NCI-H69 (cell line): ENCODE results near the gene PALD1.
"Not testable (repeated sequence)": the region's sequence is repeated elsewhere in the genome, so short reads cannot be mapped to it uniquely, and the experiment has no call there.

ENCODE experiments used
- DNase-seq: peaks from one replicate; lab custom pipeline; 2025; lab: John Stamatoyannopoulos, UW

PALD1 gene

GRCh38 chr10:70571636-70572439 is 93.3 kb downstream of the PALD1 start:
- no peak for DNase-seq

- DNase-seq = no peak
Observed at GRCh38 chr10:70573599-70574506, 95.3 kb downstream of the PALD1 start.

DNA sequence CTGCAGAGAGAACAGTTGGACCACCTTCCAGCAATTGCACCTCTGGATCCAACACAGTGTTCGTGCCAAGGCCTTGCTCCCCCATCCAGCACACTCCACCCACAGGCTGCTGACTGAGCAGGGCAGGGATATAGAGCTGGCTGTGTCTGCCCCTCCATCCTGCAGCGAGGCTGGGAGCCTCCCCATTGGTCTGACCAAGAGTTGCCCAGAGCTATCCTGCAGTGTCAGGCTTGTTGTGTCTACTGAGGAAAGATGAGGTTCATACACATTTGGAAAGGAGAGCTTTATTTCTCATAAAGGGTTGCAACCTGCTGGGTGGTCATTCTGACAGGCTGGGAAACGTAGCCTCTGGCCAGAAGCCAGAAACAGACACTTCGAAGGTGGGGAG is 96.9 kb downstream of the PALD1 start:
- peak; percentile 65 for DNase-seq

GRCh38 chr10:70575874-70576802 is 97.6 kb downstream of the PALD1 start:
- DNase-seq = peak; percentile 82

DNA sequence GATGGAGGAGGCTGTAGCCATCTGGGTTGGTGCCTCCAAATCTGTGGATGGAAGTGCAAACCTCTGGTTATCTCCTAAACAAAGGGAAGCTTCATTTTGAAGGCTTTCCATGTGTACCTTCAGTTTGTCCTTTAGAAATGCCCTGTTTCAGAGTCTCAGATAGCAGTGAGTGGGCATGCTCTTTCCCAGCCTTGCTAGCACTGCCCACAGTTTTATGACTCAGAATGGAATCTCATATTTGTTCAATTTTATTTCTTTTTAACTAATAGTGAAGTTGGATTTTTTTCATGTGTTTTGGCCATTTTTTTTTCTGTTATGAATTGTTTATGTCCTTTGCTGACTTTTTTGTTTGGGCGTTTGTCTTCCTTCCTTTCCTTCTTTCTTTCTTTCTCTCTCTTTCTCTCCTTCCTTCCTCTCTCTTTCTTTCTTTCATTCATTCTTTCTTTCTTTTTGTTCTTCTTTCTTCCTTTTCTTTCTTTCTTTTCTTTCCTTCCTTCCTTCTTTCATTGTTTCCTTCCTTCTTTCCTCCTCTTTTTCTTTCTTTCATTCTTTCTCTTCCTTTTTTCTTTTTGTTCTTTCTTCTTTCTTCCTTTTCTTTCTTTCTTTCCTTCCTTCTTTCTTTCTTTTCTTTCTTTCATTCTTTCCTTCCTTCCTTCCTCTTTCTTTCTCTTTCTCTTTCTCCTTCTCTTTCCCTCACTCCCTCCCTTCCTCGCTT is 98.4 kb downstream of the PALD1 start:
- DNase-seq = peak; percentile 18

DNA sequence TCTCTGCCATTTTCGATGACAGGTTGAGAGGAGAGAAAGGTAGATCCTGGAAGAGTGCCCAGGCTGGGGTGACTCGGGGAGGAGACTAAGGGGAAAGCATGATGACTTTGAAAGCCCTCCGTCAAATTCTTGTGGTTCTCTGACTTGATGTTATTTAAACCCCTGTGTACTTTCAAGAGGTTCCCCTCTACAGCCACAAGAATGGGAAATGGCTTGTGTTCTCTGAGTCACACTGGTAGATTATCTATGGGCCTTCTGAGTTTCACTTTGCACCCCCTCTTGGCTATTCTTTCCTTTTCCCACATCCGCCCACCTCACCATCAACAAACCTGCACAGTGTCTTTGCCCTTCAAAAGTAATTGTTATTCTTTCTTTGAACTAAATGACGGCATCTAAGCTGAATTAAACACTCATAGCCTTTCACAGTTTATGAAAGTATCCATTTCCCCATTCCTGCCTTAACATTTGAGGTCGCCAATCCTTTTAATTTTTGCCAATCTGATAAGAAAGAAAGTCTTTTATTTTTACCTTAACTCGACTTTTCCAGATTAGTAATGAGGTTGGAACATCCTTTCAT is 99.9 kb downstream of the PALD1 start:
- no peak for DNase-seq

- DNase-seq = no peak
Observed at GRCh38 chr10:70579234-70580002, 100.9 kb downstream of the PALD1 start.

GRCh38 chr10:70581176-70581575 is 102.6 kb downstream of the PALD1 start:
- DNase-seq = not testable (repeated sequence)

DNA sequence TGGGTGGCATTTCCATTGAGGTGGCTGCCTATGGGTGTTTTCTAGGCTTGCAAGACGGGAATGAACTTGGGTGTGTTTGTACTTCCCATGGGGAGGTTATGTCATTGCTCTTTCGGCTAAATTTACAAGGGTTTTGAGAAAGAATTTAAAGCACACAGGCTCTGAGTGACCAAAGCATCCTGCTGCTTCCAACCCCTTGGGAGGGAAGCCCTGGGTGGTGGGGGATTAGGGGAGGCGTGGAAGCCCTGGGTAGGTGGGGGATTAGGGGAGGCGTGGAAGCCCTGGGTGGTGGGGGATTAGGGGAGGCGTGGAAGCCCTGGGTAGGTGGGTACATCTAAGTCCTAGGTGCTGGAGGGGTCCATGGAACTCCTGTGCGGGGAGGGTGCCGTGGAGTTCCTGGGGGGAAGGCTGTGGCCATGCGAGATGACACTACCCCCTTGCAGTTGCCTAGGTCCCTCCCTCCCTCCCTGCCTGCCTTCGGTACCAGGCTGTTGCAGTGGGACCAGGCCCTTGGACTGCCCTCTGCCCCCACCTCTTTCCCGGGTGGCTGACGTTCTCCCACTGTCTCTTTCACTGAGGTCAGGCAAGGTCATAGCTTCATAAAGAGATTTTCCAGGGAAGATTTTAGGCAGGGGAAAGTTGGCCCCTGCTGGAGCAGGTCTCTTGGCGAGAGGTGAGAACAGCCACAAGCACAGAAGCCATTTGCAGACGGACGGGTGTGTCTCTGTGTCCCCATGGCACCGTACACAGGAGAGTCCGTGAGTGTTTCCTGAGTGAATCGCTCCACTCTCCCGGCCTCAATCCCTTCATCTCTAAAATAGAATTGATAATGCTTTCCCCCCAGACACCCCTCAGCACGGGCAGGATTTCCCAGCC is 104.5 kb downstream of the PALD1 start:
- no peak for DNase-seq

- DNase-seq = no peak
Observed at GRCh38 chr10:70583669-70584037, 105.1 kb downstream of the PALD1 start.

- DNase-seq = peak; percentile 52
Observed at GRCh38 chr10:70584366-70584765, 105.8 kb downstream of the PALD1 start.

DNA sequence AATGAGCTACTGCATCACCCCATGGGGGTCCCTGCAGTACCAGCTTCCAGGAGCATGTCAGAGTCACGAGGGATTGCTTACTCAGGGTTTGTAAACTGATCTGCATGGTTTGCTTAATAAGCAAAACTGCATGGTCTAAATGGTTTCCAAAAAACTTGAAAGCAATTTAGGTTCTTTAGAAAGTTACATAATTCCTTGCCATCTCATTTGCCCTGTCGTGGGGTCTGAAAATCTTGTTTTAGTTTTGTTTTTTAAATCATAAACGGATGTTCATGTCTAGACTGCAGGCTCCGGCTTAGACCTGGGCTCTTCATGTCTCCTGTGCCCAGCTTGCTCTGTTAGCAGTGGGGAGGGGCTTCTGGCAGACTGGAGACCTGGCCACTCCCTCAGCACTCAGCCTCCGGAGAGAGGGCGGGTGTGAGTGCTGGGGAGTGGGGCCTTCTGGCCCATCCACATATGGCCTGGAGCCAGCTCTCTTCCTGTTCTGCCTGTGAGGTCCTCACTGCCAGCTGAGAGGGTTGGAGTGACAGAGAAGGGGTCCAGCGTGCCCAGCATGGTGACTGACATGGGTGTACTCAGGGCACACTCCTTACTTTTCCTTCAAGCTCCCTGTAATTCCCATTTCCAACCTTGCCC is 106.5 kb downstream of the PALD1 start:
- peak; percentile 95 for DNase-seq

DNA sequence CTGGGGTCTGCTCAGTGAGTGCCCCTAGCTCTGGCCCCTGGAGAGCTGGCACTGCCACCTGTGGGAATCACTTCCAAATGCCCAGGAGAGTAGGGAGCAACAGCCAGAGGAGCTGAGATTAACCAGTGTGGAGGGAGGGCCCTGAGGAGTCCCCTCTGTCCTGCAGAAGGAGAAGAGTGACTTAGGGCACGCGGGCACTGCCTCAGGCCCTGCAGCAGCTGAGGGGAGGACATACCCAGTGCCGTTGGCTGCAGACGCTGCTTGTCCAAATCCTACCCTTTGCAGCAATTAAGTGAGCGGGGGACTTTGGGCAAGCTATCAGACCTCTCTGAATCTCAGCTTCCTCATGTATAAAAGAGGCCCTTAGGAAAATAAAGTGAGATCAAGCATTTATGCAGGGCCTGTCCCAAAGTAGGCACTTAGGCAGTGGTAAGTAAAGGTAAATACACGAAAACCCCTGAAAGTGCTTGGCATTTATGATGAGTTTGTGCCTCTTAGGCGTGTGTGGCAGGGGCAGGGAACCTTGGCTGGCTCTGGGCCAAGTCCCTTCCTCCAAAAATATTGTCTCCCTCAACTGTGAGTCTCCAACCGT is 107.1 kb downstream of the PALD1 start:
- peak; percentile 50 for DNase-seq

DNA sequence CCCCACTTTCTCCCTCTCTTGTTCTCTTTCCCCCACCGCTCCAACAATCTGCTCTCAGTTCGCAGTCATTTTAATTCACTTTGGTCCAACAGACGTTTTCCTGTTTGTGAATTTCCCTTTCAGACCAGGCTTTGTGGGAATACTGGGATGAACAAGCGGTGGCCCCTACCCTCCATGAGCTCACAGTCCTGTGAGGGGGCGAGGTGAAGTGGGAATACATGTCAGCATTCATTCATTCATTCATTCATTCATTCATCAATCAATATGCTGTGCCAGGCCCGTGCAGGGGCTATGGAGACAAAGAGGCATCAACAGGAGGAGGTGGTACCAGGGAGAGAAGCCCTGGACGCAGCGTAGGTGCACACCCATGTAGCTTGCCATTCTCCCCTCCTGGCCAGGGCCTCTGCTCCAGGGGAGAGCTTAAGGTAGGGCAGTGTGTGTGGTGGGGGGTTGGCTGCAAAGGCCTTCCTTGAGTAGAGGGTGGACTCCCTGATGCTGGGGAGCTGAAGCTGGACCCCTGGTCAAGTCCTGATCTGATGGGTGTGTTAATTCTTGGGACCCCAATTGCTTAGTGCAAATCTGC is 107.9 kb downstream of the PALD1 start:
- DNase-seq = no peak

GRCh38 chr10:70587045-70587658 is 108.6 kb downstream of the PALD1 start:
- no peak for DNase-seq

GRCh38 chr10:70588255-70588654 is 109.7 kb downstream of the PALD1 start:
- no peak for DNase-seq

- DNase-seq = no peak
Observed at GRCh38 chr10:70588859-70589570, 110.4 kb downstream of the PALD1 start.
